Measurements from ENCODE around the gene MAPKAPK2.

- TF ChIP-seq CTCF (IDR thresholded peaks at IDR 0.05; ENCODE audit: poor library complexity, severe bottlenecking) (no peak), EP300 (conservative IDR thresholded peaks at IDR 0.05; ENCODE audit: poor library complexity, severe bottlenecking) (no peak), POLR2AphosphoS5 (IDR thresholded peaks at IDR 0.05) (no peak), EZH2 (IDR thresholded peaks at IDR 0.05; ENCODE audit: borderline replicate concordance, insufficient read depth, low read length, poor library complexity, severe bottlenecking) (no peak), TAF1 (IDR thresholded peaks at IDR 0.05; ENCODE audit: low read depth) (no peak)
These were observed 14.9 kb downstream of the MAPKAPK2 start for GRCh38 chr1:206699626-206700025.
